SU-DHL-6 (cell line): Measurements from ENCODE around the gene COL23A1.

Experiments used
- CTCF ChIP-seq: fragments of 200-600 bp; sonication (generic); IDR thresholded peaks from one replicate; pipeline ENCODE4 v1.5.1; 2017; ENCODE audit warnings: antibody characterized with exemption, mild to moderate bottlenecking, low read length, moderate library complexity; ENCODE audit not compliant: insufficient read depth, poor library complexity, severe bottlenecking
- EZH2phosphoT487 ChIP-seq: fragments of 200-600 bp; sonication (generic), shearing (Covaris generic); conservative IDR thresholded peaks from 2 replicates; pipeline ENCODE4 v1.6.1; 2018; ENCODE audit warnings: mild to moderate bottlenecking, antibody characterized with exemption, low read length, moderate library complexity, mixed read lengths

- TF ChIP-seq EZH2phosphoT487 (no peak), CTCF (no peak)
These were observed 165.4 kb downstream of the COL23A1 start for GRCh38 chr5:178424810-178425177.
